Measurements from ENCODE around the gene IL3. TPM values are rescaled to one million over a fixed set of nuclear protein-coding genes. Genes with fewer than 3 reads are reported as not detected.

The IL3 gene
- polyA plus RNA-seq, 3 donors, result not detected

DNA sequence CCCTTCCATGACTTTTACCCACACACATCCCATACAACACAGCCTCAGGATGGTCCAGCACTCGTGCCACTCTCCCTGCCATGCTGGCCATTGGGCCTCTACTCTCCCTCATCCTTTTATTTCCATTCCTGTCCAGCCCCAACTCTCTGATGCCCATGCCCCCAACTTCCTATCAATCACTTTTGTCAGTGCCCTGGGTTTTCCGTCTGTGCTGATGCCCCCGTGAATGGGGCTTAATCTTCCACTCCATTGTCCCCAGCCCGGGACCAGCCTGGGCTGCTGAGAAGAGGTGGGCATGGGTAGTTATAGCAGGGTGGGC is 36.4 kb upstream of the IL3 start:
- no peak for DNase-seq (ENCODE audit: extremely low read depth in 1 of 11, low read depth in 9 of 11, low spot score in 4 of 11)

DNA sequence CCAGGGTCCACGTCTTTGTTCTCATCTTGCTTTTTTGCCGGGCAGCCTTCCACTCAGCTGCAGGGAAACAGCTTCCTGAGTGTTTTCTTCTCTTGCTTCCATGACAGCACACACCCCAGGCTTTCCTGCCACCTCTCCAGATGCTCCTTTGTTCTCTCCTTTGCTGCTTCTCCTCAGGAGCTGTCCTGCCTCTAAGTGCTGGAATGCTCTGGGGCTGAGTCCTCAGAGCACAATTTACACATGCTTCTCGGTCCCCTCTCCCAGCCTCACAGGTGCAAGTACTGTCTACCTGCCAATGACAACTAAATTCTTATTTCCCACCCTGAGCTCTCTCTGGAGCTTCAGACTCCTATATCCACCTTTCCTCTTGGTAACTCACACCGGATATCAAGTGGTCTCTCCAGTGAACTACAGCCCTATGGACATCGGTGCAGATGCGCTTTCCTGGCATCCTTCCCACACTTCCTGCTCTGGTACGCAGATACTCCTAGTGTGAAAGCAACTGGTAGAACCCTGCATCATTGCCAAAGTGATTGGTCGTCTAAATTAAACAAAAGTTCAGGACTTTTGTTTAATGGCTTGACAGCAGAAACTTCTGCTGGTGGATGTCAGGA is 35.6 kb upstream of the IL3 start:
- no peak for DNase-seq (ENCODE audit: extremely low read depth in 1 of 11, low read depth in 9 of 11, low spot score in 4 of 11)

DNA sequence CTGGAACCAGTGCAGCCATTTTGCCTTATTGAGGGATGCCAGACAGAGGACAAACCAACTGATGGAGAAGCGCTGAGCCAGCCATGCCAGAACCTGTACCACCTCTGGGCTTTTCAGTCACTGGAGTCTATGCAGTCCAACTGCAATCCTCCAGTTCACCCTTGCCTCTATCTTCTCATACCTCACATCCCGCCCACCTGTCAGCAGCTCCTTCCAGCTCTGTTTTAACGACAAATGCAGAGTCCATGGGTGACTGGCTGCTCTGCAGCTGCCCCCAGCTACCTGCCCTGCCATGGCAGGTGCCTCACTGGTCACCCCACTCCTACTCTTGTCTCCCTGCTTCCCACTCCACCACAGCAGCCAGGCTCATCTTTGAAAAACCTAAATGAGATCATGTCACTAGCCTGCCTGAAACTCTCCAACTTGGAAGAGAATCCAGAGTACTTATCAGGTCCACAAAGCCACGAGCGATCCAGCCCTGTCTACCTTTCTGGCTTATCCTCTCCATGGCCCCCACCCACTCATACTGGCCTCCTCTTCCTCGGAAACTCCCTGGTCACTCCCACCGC is 35.0 kb upstream of the IL3 start:
- DNase-seq (ENCODE audit: extremely low read depth in 1 of 11, low read depth in 9 of 11, low spot score in 4 of 11), result no peak

DNA sequence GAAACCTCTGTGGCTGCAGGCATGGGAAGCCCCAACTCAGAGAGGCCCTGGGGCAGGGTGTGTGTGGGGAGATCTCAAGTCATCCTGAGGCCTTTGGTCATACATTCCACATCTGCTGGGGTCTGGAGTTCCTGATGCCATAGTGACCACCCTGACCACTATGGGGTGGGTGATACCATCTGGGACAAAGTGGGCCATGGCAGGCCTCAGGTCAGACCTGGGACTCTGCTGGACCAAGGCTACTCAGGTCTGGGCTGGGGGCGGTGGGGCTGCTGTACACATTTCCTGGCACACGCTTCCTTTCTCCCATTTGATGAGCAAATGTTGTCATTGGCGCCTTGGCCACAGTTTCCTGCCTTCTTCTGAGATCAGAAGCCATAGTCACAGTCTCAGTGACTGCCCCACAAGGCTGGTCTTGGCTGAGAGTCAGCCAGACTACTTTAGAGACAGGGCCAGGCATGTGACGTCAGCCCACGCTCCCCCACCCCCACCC is 33.9 kb upstream of the IL3 start:
- DNase-seq (ENCODE audit: extremely low read depth in 1 of 11, low read depth in 9 of 11, low spot score in 4 of 11), result no peak

DNA sequence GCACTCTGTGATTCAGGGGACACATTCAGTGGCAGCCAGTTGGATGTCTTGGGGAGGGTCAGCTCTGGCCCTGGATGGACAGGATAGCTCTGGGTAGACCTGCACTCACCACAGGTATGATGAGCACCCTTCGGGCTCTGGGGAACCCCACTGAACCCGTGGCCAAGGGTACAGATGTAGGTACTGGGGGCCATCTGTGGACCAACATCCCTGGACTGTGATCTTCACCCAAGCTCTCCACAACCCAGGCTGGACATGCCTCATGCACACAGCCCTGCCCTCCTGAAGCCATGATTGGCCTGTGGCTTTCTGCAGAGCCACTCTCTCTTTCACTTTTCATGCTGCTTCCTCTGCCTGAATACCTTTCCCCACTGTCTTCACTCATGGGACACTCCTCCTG is 33.4 kb upstream of the IL3 start:
- DNase-seq (ENCODE audit: extremely low read depth in 1 of 11, low read depth in 9 of 11, low spot score in 4 of 11), result no peak

DNA sequence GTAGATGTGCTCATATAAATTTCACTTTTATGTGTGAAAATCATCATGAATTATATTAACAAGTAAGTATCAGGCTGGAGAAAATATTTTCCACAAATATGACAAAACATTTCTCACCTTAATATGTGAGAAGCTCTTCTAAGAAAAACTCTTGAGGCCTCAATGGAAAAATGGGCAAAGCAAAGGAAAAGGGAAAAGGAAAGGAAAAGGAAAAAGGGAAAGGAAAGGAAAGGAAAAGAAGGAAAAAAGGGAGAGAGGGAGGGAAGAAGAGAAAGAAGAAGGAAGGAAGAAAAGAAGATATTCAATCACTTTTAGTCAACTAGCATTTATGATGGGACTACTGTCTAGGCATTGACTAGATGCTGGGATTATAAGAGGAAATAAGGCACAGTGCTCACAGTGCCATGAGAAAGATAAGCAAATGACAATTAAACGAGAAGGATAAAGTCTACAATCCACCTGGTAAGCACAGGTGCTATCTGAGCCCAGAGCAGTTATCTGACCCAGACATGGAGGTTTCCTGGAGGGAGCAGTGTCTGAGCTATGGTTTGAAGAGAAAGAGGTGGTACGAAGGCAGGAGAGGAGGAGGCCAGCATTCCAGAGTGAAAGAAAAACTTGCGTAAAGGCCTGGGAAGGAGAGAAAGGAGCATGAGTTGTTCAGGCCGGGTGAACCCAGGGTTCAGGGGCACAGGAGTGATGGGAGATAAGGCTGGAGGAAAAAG is 30.7 kb upstream of the IL3 start:
- DNase-seq (ENCODE audit: extremely low read depth in 1 of 11, low read depth in 9 of 11, low spot score in 4 of 11), result no peak

DNA sequence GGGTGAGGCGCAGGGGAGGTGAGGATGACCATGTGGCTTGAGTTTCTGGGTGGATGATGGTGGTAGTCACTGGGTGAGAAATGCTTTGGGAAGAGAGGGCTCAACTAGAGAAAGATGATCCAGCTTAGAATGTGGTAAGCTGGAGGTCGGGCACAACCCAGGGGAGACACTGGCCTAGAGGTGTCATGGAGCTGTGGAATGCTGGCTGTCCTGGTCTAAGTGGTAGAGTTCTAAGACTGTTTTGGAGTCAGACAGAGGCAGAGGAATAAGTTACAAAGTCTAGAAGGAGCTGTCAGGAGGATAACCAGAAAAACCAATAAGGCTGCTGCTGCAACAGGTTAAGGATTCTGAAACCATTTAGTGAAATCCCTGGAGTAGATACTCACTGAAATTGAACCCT is 29.8 kb upstream of the IL3 start:
- no peak for DNase-seq (ENCODE audit: extremely low read depth in 1 of 11, low read depth in 9 of 11, low spot score in 4 of 11)

DNA sequence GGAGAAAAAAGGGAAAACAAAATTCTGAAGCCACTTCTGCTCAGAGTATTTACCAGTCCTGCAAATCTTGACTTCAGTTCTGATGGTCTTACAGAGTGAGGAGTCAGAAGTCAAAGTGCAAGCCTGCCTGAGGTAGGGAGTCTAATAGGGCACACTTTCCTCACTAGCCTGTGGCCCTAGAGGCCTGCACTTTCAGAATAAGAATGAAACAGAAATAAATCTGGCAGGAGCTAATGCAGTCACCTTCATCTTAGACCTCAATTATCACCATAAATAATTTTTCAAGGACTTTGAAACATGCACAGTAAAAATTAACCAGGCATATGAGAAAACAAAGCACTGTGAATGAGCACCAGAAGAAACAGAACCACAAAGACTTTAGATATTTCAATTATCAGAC is 28.3 kb upstream of the IL3 start:
- no peak for DNase-seq (ENCODE audit: extremely low read depth in 1 of 11, low read depth in 9 of 11, low spot score in 4 of 11)

DNA sequence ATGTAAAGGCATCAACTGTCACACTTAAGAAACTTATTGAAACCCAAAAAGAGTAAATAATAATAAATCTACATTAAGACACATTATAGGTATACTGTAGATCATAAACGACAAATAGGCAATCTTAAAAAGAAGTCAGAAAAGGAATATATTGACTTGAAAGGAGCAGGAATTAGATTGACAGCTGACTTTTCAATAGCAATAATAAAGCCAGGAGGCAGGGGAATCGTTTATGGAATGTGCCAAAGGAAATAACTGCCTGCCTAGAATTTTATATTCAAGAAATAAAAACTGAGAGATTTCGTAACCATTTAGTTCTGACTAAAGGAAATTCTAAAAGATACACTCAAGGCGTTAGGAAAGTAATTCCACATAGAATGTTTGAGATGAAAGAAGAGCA is 27.3 kb upstream of the IL3 start:
- DNase-seq (ENCODE audit: extremely low read depth in 1 of 11, low read depth in 9 of 11, low spot score in 4 of 11), result no peak

DNA sequence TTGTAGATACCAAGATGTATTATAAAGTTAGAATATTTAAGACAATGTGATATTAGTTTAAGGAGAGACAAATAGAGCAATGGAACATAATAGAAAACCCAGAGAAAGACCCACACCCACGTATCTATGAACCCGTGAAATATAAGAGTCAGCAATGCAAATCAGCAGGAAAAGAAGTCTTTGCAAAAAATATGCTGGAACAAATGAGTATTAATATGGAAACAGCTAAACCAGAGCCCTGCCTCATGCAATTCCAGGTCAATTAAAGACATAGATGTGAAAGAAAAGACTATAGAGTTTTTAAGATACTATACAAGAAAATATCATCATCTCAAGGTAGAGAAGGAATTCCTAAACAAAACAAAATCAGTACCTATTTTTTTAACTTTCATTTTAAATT is 23.1 kb upstream of the IL3 start:
- DNase-seq (ENCODE audit: extremely low read depth in 1 of 11, low read depth in 9 of 11, low spot score in 4 of 11), result no peak

DNA sequence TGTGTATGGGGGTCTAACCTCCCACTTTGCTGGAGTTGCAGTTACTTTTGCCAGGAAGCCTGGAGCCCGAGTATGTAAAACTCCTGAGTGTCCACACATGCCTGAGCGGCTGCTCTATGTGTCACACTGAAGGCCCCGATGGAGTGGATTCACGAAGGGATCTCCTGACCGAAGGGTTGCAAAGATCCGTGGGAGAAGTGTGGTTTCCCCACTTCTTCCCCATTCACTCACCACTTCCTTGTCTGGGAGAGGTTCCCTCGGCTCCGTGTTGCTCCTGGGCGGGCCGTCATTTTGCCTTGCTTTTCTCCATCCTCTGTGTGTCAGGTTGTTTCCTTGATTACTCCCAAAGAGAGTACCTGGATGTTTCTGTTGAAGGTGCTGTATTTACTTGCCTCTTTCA is 16.2 kb upstream of the IL3 start:
- no peak for DNase-seq (ENCODE audit: extremely low read depth in 1 of 11, low read depth in 9 of 11, low spot score in 4 of 11)

DNA sequence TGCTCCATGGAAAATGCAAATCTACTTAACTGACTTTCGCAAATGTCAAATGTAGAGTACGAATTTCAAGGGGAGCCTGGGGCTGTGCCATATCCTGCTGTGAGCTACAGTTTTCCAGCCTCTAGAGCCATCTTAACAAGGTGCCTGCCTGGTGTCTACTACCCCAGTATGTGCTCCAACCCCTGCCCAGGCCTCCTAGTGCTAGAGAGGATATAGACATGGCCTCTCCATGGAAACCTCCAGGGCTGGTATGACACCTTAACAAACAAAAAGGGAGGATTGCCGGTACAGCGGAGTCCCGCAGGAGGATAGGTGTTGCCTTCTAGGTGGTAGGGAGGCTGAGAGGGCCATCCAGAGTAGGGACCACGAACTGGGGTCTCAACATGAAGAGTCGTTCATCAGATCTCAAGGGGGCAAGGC is 13.6 kb upstream of the IL3 start:
- DNase-seq (ENCODE audit: extremely low read depth in 1 of 11, low read depth in 9 of 11, low spot score in 4 of 11), result no peak

DNA sequence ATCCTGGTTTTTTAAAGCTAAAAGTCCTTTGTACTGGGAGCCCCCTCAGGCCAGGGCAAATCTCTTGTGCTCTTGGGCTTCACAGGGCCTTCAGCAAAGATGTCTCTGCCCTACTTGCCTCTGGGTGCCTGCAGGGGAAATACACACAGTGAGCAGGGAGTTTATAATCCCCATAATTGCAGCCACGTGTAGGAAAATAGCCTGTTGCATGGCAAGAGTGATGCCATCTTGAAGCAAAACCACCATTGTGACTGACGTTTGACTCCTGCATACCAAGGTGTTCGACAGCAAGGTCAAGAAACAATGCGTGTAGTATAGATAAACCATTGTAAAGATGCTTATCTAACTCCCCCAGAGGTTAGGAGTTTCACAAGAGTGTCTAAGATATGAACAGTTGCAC is 11.4 kb upstream of the IL3 start:
- no peak for DNase-seq (ENCODE audit: extremely low read depth in 1 of 11, low read depth in 9 of 11, low spot score in 4 of 11)

DNA sequence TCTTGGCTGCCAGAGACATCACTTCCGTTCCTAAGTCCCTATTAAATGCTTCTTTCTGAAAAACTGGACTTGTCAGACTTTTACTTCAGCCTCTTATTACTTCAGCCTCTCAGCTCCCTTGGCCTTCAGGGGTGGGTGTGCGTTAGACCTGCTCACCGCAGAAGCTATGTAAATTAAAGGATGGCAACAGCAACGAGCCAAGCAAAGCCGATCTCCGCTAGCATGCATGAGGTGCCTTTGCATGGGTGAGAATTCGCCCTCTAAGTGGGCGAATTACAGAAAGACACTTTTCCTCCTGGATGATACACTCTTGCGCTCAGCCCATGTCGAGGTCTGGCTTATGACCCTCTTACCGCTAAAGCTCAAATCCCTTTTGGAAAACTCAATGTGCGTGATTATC is 10.9 kb upstream of the IL3 start:
- no peak for DNase-seq (ENCODE audit: extremely low read depth in 1 of 11, low read depth in 9 of 11, low spot score in 4 of 11)

DNA sequence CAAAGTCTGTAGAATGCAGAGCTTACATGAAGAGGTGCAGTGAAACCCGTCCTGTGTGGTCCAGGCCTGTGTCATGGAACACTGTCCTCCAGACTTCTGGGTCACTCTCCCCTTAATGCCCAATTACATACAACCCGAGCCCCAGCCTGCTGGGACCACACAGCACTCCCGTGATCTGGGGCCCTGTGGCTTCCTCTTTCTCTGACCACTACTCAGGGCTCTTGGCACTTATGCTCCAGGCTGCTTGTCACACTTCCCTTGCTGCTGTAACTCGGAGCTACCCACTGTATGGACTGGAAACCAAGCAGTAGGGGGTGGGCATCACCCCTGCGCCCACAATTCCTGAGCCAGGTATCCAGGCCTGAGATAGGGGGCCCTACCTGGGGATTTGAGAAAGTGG is 10.3 kb upstream of the IL3 start:
- no peak for DNase-seq (ENCODE audit: extremely low read depth in 1 of 11, low read depth in 9 of 11, low spot score in 4 of 11)

DNA sequence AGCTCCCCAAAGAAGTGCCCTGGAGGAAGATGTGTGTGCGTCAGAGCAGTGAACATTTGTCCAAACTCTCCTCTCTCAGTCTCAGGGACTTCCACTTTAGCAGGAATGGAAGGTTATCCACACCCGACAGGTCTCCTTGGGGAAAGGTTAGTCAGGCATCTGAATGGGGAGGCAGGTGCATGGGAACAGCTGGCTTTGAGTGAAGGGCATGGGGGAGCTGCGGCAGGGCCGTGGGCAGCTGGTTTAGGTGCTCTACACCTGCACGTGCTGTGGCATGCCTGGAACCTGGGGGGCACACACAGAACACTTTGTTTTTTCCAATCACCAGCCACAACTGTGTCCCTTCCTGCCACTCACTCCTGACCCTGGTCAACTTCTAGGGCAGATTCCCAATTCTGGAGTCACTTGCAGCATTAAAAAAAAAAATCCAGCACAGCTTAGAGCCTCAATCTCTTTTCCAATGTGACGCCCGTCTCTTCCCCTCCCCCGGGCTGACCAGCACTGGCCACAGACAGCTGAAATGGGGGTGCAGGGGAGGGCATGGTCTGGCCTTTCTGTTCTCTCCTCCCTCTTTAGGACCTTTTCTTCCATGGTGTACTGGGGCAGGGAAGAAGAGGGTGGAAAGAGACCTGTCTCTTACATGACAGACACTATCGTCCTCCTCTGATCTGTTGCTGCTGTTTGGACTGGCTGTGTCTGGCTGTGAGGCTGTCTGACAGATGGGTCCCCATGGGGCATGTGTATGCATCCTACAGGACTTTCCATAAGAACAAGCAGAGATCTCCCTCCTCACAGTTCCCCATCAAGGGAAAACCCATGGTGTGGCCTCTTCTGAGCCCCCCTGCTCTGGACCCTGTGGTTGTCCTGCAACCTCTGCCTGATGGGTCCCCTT is 9.5 kb upstream of the IL3 start:
- DNase-seq (ENCODE audit: extremely low read depth in 1 of 11, low read depth in 9 of 11, low spot score in 4 of 11), result no peak

DNA sequence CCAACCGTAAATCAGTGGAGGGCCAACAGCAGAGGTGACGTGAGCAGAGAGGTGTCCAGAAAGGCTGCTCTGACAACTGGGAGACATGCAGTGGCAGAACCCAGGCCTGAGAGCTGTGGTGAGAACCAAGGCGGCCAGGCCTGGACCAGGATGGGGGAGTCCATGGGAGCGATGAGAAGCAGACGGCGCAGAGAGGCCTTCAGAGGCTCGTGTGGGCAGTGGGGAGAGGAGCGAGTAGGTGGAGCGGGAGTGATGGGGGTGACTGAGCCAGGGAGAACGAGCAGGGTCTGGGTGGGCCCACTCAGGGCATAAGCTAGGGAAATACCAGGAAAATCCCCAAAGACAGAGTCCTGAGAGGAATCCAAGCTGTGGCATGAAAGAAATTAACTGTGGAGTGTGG is 7.9 kb upstream of the IL3 start:
- no peak for DNase-seq (ENCODE audit: extremely low read depth in 1 of 11, low read depth in 9 of 11, low spot score in 4 of 11)

DNA sequence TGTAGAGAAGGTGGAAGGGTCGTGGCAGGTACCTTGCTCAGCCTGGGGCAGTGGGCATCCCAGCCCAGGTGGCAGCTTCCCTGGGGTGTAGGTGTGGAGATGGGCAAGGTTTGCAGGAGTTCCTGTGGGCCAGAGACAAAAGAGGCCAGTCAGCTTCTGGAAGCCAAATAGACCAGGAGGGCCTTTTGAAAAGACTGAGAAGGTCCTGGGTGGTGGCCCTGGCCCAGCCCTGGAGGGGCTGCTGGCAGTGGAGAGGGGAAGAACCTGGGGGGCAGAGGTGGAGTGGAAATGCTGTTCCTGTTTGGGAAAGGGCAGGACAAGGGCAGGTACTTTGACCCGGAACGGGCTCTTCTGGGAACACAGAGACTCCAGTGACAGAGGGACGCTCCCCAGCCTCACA is 7.0 kb upstream of the IL3 start:
- DNase-seq (ENCODE audit: extremely low read depth in 1 of 11, low read depth in 9 of 11, low spot score in 4 of 11), result no peak

DNA sequence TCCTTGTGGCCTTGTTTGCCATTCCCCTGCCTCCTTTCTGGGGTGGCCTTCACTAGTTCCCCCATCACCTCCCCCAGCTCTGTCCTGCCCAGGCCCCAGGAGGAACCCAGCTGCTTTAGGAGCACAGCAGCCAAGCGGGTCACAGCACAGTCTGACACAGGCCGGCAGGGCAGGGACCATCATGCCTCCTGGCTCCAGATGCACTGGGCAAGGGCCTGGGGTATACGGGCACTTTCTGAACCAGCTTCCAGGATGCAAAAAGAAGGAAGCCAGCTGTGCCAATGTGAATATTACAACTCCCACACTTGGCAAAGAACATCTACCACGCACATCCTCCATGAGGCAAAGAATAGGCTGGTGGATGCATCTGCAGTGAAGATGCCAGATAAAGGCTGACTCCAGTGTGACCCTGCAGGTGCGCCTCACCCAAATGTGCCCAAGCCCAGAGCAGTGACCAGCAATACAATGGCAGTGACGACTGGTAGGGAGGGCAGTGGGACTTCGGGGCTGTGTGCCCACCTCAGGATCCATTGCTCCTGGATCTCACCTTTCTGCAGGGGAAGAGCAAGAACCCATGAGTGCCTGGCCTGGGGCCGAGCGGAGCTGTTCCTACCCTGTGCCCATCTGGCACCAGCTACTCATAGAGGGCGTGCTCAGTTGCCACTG is 6.3 kb upstream of the IL3 start:
- no peak for DNase-seq (ENCODE audit: extremely low read depth in 1 of 11, low read depth in 9 of 11, low spot score in 4 of 11)
